ENCODE measurements around the gene IFRD2.

The IFRD2 gene

GRCh38 chr3:50294492-50295403 lies 2.5 kb upstream of the IFRD2 start:
- no peak for TF ChIP-seq CTCF (conservative IDR thresholded peaks at IDR 0.05)
- no peak overlapping the region for H3K27ac ChIP-seq

DNA sequence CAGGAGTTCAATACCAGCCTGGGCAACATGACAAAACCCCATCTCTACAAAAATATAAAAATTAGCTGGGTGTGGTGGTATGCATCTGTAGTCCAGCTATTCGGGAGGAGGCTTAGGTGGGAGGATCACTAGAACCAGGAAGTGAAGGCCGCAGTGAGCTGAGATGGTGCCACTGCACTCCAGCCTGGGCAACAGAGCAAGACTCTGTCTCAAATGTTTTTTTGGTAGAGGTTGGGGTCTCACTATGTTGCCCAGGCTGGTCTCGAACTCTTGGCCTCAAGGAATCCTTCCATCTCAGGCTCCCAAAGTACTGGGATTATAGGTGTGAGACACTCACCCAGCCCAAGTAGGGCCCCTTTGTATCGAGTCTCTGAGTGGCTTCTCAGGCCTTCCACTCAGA lies 1.9 kb upstream of the IFRD2 start:
- no peak for TF ChIP-seq CTCF (conservative IDR thresholded peaks at IDR 0.05)
- no peak overlapping the region for H3K27ac ChIP-seq

DNA sequence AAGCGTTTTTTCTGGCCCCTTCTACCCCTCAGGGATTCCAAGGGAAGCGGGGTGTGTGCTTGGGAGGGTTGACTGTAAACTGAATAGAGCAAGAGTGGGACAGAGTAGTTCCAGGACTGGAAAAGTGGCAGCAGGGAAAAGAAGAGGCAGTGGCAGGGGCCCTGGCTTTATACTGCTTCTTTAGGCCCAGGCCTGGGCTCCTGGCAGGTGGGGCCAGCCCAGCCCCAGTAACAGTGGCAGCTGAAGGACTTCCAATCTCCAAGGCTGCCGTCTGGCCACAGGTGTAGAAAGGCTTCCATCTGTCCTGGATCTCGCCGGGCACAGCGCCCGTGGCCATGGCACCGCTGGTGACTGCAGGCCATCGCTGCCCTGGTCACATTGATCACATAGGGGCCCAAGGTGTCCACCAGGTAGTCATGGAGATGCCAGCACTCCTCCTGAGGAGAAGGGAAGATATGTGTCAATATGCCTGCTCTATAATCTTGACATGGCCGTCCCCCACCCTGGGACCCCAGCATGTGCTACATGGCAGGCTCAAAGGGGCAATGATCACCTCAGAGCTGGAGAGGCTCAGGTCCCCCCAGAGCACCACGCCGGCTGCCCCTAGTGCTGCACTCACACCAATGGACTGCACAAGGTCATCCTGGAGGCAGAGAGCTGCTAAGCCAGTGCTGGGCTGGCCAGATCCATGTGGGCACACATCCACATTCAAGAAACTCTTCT lies 1.0 kb upstream of the IFRD2 start:
- no peak for TF ChIP-seq CTCF (conservative IDR thresholded peaks at IDR 0.05)
- H3K27ac ChIP-seq: peak overlapping the region; percentile 99

DNA sequence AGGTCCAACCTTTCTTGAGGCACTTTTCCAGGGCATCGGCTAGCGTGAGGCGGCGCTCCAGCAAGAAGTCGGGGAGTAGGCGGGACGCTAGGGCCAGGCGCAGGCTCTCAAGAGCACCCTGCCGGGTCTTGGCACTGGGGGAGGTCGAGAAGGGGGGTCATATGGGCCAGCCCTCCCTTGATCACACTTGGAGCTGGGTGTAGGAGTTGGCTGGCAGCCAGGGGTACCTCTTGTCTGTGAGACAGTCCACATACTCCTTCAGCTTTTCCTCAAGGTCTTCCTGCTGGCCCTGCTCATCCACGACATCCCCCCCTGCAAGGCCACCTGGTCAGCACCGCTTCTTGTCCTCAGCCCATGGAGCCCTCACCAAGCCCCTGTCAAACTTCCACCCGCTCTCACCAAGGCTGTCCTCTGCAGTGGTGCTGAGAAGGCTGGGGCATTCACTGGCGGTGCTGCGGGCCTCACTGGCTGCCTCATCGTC lies 2.0 kb downstream of the IFRD2 start:
- TF ChIP-seq CTCF (conservative IDR thresholded peaks at IDR 0.05): no peak
- H3K27ac ChIP-seq: peak overlapping the region; percentile 99

DNA sequence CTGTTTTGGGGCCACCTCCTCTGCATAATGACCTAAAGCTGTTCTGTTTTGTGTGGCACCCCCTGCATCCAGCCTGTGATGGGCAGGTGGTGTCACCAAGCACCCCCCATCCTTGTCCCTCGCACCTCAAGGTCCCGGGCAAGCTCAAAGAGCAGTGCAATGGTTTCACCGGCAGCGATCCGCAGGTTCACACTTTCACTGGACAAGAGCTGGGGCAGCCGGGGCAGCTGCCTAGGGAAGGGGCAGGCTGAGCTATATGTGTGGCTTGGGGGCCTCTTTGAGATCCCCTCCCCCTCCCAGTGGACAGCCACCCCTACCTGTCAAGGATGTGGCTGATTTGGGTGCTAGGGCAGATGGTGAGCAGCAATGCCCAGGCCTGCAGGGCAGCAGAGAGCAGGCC lies 3.1 kb downstream of the IFRD2 start:
- TF ChIP-seq CTCF (conservative IDR thresholded peaks at IDR 0.05): no peak
- no peak overlapping the region; the same call in 1 of the 2 replicates for H3K27ac ChIP-seq

GRCh38 chr3:50288387-50289007 lies 3.7 kb downstream of the IFRD2 start:
- TF ChIP-seq CTCF (conservative IDR thresholded peaks at IDR 0.05): no peak
- H3K27ac ChIP-seq: no peak overlapping the region

- H3K27ac ChIP-seq: no peak overlapping the region
- TF ChIP-seq CTCF (conservative IDR thresholded peaks at IDR 0.05): no peak
Observed at GRCh38 chr3:50287262-50287661, 5.0 kb downstream of the IFRD2 start.
